Glutamatergic neuron (in vitro differentiated cells): ENCODE measurements around the gene KLF2. TPM values are rescaled to one million over a fixed set of nuclear protein-coding genes. Genes with fewer than 3 reads are reported as not detected.
"Not testable (repeated sequence)": the region's sequence is repeated elsewhere in the genome, so short reads cannot be mapped to it uniquely, and the experiment has no call there.

Source experiments
- DNase-seq: peaks from one replicate; pipeline ENCODE4 v3.0.0; 2022
- H3K27ac Mint-ChIP-seq: one replicate; pipeline ENCODE4 v1.8.0; 2020; ENCODE audit warnings: mild to moderate bottlenecking, mixed read lengths, inconsistent platforms; ENCODE audit not compliant: unreplicated experiment
- H3K27me3 Mint-ChIP-seq: one replicate; pipeline ENCODE4 v1.8.0; 2020; ENCODE audit warnings: mild to moderate bottlenecking, moderate library complexity, mixed read lengths, inconsistent platforms; ENCODE audit not compliant: unreplicated experiment
- H3K36me3 Mint-ChIP-seq: one replicate; pipeline ENCODE4 v1.8.0; 2020; ENCODE audit warnings: mild to moderate bottlenecking, mixed read lengths, inconsistent platforms; ENCODE audit not compliant: unreplicated experiment
- H3K4me1 Mint-ChIP-seq: one replicate; pipeline ENCODE4 v1.8.0; 2020; ENCODE audit warnings: mild to moderate bottlenecking, low read depth, mixed read lengths, inconsistent platforms; ENCODE audit not compliant: unreplicated experiment
- H3K4me3 Mint-ChIP-seq: one replicate; pipeline ENCODE4 v1.8.0; 2020; ENCODE audit warnings: mild to moderate bottlenecking, mixed read lengths, inconsistent platforms; ENCODE audit not compliant: unreplicated experiment
- H3K9me3 Mint-ChIP-seq: one replicate; pipeline ENCODE4 v1.8.0; 2020; ENCODE audit warnings: mild to moderate bottlenecking, moderate library complexity, mixed read lengths, inconsistent platforms; ENCODE audit not compliant: unreplicated experiment
- CTCF ChIP-seq: fragments of 200-600 bp; sonication (generic); IDR thresholded peaks from one replicate; pipeline ENCODE4 v1.5.0; 2021; ENCODE audit not compliant: partially characterized antibody, unreplicated experiment
- total RNA-seq: library from RNA; stranded (reverse); fragmentation: NEBNext Ultra II Directional; extraction: Animal tissue kit (Norgen Biotek cat#: 25700); gene quantifications from one replicate; pipeline ENCODE4 v1.2.1, GENCODE V29; 2021; ENCODE audit not compliant: unreplicated experiment

Gene KLF2
- total RNA-seq, 1 donor from 2014 or later, result not detected

- no peak for TF ChIP-seq CTCF
- H3K4me3 Mint-ChIP-seq, result no peak overlapping the region
- DNase-seq, result no peak
- no peak overlapping the region for H3K27ac Mint-ChIP-seq
- H3K9me3 Mint-ChIP-seq, result peaks cover 3% of the 10 kb centered on the region
- peaks cover 6% of the 10 kb centered on the region for H3K27me3 Mint-ChIP-seq
- H3K36me3 Mint-ChIP-seq, result no peaks in the 10 kb centered on the region
- H3K4me1 Mint-ChIP-seq, result no peaks in the 10 kb centered on the region
Observed at GRCh38 chr19:16284505-16284904, 40.1 kb upstream of the KLF2 start.

- DNase-seq, H3K4me3 Mint-ChIP-seq: not testable (repeated sequence)
Observed at GRCh38 chr19:16285079-16285478, 39.5 kb upstream of the KLF2 start.

GRCh38 chr19:16285769-16286498 lies 38.7 kb upstream of the KLF2 start:
- peaks cover 3% of the 10 kb centered on the region for H3K9me3 Mint-ChIP-seq
- no peak overlapping the region for H3K4me3 Mint-ChIP-seq
- H3K36me3 Mint-ChIP-seq, result no peaks in the 10 kb centered on the region
- H3K27me3 Mint-ChIP-seq, result peaks cover 6% of the 10 kb centered on the region
- no peak for TF ChIP-seq CTCF
- no peak for DNase-seq
- H3K4me1 Mint-ChIP-seq, result no peaks in the 10 kb centered on the region
- no peak overlapping the region for H3K27ac Mint-ChIP-seq

More at GRCh38 chr19:16285079-16285478, 39.5 kb upstream of the KLF2 start:
- H3K4me1 Mint-ChIP-seq, H3K9me3 Mint-ChIP-seq, H3K27me3 Mint-ChIP-seq, H3K36me3 Mint-ChIP-seq, H3K27ac Mint-ChIP-seq: not testable (repeated sequence)

GRCh38 chr19:16288544-16288943 lies 36.1 kb upstream of the KLF2 start:
- Mint-ChIP-seq H3K4me3 (no peak overlapping the region), H3K27ac (no peak overlapping the region), H3K36me3 (no peaks in the 10 kb centered on the region), H3K4me1 (no peaks in the 10 kb centered on the region), H3K9me3 (peaks cover 3% of the 10 kb centered on the region), H3K27me3 (peaks cover 8% of the 10 kb centered on the region)
- DNase-seq, result no peak
- TF ChIP-seq CTCF, result no peak

- Mint-ChIP-seq H3K9me3 (peaks cover 3% of the 10 kb centered on the region), H3K27me3 (peaks cover 8% of the 10 kb centered on the region), H3K36me3 (no peaks in the 10 kb centered on the region), H3K4me3 (no peak overlapping the region), H3K4me1 (no peaks in the 10 kb centered on the region), H3K27ac (no peak overlapping the region)
- no peak for DNase-seq
- no peak for TF ChIP-seq CTCF
Observed at GRCh38 chr19:16289594-16289993, 35.0 kb upstream of the KLF2 start.
